CD14-positive monocyte (primary cell): ENCODE results near the gene KLHL7. TPM values are rescaled to one million over a fixed set of nuclear protein-coding genes. Genes with fewer than 3 reads are reported as not detected.
A peak's percentile ranks its signal among the peaks of the same experiment; 100 is the strongest.
"Not testable (repeated sequence)": the region's sequence is repeated elsewhere in the genome, so short reads cannot be mapped to it uniquely, and the experiment has no call there.

Source experiments
- DNase-seq, 3 donors: peaks; one replicate each; pipeline ENCODE4 v3.0.0-alpha.2; 2011 to 2022
- H2AFZ ChIP-seq: 2 replicates; pipeline ENCODE4 v1.6.0; 2012; ENCODE audit warnings: mild to moderate bottlenecking, low read depth, low read length, inconsistent platforms; ENCODE audit not compliant: insufficient read depth, poor library complexity, severe bottlenecking
- H3K27ac ChIP-seq, 2 donors: 1 replicate in 1 of 2; 2 replicates in 1 of 2; pipeline ENCODE4 v1.5.1; 2012 to 2013; ENCODE audit warnings: low read length in 2 of 2, control low read depth in 1 of 2, inconsistent platforms in 1 of 2, low read depth in 1 of 2, mild to moderate bottlenecking in 1 of 2
- H3K27me3 ChIP-seq, 2 donors: one replicate each; pipeline versions ENCODE4 v1.6.0 to v1.6.1; 2011 to 2013; ENCODE audit warnings: low read length in 2 of 2; ENCODE audit not compliant: control insufficient read depth in 2 of 2, insufficient read depth in 2 of 2
- H3K36me3 ChIP-seq, 2 donors: replicated peaks in 1 of 2; 1 replicate in 1 of 2; 2 replicates in 1 of 2; pipeline versions ENCODE4 v1.5.1 to v1.6.1; 2012 to 2013; ENCODE audit warnings: low read length in 2 of 2, control low read depth in 1 of 2, inconsistent platforms in 1 of 2, mild to moderate bottlenecking in 1 of 2; ENCODE audit not compliant: insufficient read depth in 2 of 2, control insufficient read depth in 1 of 2
- H3K4me1 ChIP-seq, 2 donors: 1 replicate in 1 of 2; 2 replicates in 1 of 2; pipeline versions ENCODE4 v1.5.1 to v1.6.1; 2012 to 2013; ENCODE audit warnings: low read length in 2 of 2, control low read depth in 1 of 2, inconsistent platforms in 1 of 2, mild to moderate bottlenecking in 1 of 2, moderate library complexity in 1 of 2; ENCODE audit not compliant: insufficient read depth in 2 of 2, control insufficient read depth in 1 of 2
- H3K4me2 ChIP-seq: replicated peaks from 2 replicates; pipeline ENCODE3; 2012; ENCODE audit warnings: low read length, moderate library complexity, mild to moderate bottlenecking; ENCODE audit not compliant: poor library complexity, severe bottlenecking; ENCODE audit errors: extremely low read depth
- H3K4me3 ChIP-seq, 3 experiments: fragments of 200-600 bp in 1 of 3; sonication (generic) in 1 of 3; replicated peaks in 1 of 3; 1 replicate in 2 of 3; 2 replicates in 1 of 3; pipeline ENCODE4 v1.5.1; 2011 to 2013; ENCODE audit warnings: low read length in 3 of 3, mild to moderate bottlenecking in 3 of 3, control low read depth in 2 of 3, low read depth in 2 of 3, inconsistent platforms in 1 of 3, moderate library complexity in 1 of 3
- H3K79me2 ChIP-seq: 2 replicates; pipeline ENCODE4 v1.6.0; 2012; ENCODE audit warnings: mild to moderate bottlenecking, control low read depth, inconsistent platforms, low read length, moderate library complexity; ENCODE audit not compliant: insufficient read depth
- H3K9ac ChIP-seq: 2 replicates; pipeline ENCODE4 v1.6.0; 2017; ENCODE audit warnings: low read length, mild to moderate bottlenecking; ENCODE audit not compliant: insufficient read depth, poor library complexity, severe bottlenecking
- H3K9me3 ChIP-seq, 2 donors: replicated peaks in 1 of 2; 1 replicate in 1 of 2; 2 replicates in 1 of 2; pipeline versions ENCODE4 v1.5.1 to v1.6.1; 2012 to 2013; ENCODE audit warnings: low read length in 2 of 2, control low read depth in 1 of 2; ENCODE audit not compliant: control insufficient read depth in 1 of 2, insufficient read depth in 1 of 2
- H4K20me1 ChIP-seq: 2 replicates; pipeline ENCODE4 v1.6.0; 2012; ENCODE audit warnings: mild to moderate bottlenecking, low read length, control low read depth, moderate library complexity; ENCODE audit not compliant: insufficient read depth
- H3K27ac Mint-ChIP-seq, 7 donors: one replicate each; pipeline ENCODE4 v1.8.0; 2020; ENCODE audit warnings: mild to moderate bottlenecking in 7 of 7, mixed read lengths in 7 of 7, moderate library complexity in 6 of 7, inconsistent platforms in 2 of 7
- H3K27me3 Mint-ChIP-seq, 3 donors: one replicate each; pipeline ENCODE4 v1.8.0; 2021 to 2022; ENCODE audit warnings: low read depth in 3 of 3, mild to moderate bottlenecking in 3 of 3, mixed read lengths in 3 of 3, moderate library complexity in 3 of 3, inconsistent platforms in 1 of 3
- H3K36me3 Mint-ChIP-seq, 2 donors: one replicate each; pipeline ENCODE4 v1.8.0; 2020; ENCODE audit warnings: mixed read lengths in 2 of 2, inconsistent platforms in 1 of 2, mild to moderate bottlenecking in 1 of 2
- H3K4me1 Mint-ChIP-seq: one replicate; pipeline ENCODE4 v1.8.0; 2020; ENCODE audit warnings: mild to moderate bottlenecking, mixed read lengths
- H3K4me3 Mint-ChIP-seq, 2 donors: one replicate each; pipeline ENCODE4 v1.8.0; 2020; ENCODE audit warnings: mild to moderate bottlenecking in 2 of 2, mixed read lengths in 2 of 2, moderate library complexity in 1 of 2
- H3K9me3 Mint-ChIP-seq, 7 donors: one replicate each; pipeline ENCODE4 v1.8.0; 2020 to 2022; ENCODE audit warnings: mixed read lengths in 7 of 7, mild to moderate bottlenecking in 6 of 7, moderate library complexity in 6 of 7, inconsistent platforms in 2 of 7
- WGBS: methylation state at CpG from one replicate; pipeline ENCODE4 v1.1.5; 2013; ENCODE audit warnings: missing lambda C conversion rate; ENCODE audit not compliant: insufficient coverage; 5-methylcytosine and 5-hydroxymethylcytosine counted together
- intact Hi-C, 2 donors: fragments of 100-400 bp; cut with micrococcal nuclease; formaldehyde crosslinking; loops; one replicate each; pipeline versions ENCODE4 v1.15.0 to v1.15.1; 2023
- polyA plus RNA-seq, 3 donors: library from polyadenylated mRNA; depleted of rRNA in 1 of 3; unstranded in 2 of 3; stranded (reverse) in 1 of 3; fragments of 300-500 nt in 2 of 3; fragments of >200 nt in 1 of 3; fragmentation: Illumina TruSeq in 2 of 3; gene quantifications; 1 replicate in 2 of 3; 2 replicates in 1 of 3; pipeline ENCODE4 v1.2.3, GENCODE V29; 2012 to 2021
- TF ChIP-seq, protein P1 (sequence below): fragments of 200-600 bp; IDR thresholded peaks from one replicate; pipeline ENCODE4 v1.8.0; 2022; ENCODE audit warnings: antibody characterized with exemption, mild to moderate bottlenecking

KLHL7 gene
- polyA plus RNA-seq, 3 donors, result 15.5 to 21.0 (median 17.4) TPM

DNA sequence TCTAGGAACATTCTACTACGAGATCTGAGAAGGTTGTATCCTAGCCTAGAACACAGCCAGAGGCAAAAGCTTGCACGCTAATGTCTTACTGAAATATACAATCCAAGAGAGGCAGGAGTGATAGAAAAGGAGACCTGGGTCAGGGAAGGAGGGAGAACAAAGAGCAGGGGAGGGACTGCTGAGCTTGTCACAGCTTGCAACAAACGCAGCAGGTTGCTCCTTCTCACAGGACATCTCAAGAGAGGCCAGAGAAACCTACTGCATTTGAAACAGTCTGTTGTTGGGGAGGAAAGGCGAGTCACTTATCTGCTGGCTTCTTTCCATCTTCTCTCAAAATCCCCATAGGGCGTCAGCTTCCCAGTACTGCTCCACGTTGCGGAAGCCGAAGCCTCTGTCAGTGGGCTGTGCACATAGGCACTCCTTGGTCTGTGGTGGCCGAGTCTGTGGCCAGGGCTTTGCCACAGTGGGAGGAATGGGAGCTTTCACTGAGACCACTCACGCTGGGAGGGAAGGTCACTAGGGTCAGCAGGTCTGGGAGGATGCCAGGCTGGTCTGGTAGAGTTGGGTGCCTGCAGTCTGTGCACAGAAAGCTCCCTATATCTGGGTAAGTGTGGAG, 115.2 kb downstream of the KLHL7 start:
- Mint-ChIP-seq H3K4me3 (peak overlapping the region in 1 of 2 donors; percentile 32), H3K4me1 (peaks cover 12% of the 10 kb centered on the region)

GRCh38 chr7:23222439-23223030, 117.0 kb downstream of the KLHL7 start:
- no peaks in the 10 kb centered on the region for H3K9me3 Mint-ChIP-seq
- H2AFZ ChIP-seq, result no peak overlapping the region
- H3K4me3 ChIP-seq, result no peak overlapping the region
- DNase-seq, result no peak
- no peak overlapping the region for H3K9ac ChIP-seq
- H3K4me2 ChIP-seq, result no peak overlapping the region
- 58% methylated on average over 4 of the region's 5 CpGs for WGBS
- TF ChIP-seq, protein P1, sequence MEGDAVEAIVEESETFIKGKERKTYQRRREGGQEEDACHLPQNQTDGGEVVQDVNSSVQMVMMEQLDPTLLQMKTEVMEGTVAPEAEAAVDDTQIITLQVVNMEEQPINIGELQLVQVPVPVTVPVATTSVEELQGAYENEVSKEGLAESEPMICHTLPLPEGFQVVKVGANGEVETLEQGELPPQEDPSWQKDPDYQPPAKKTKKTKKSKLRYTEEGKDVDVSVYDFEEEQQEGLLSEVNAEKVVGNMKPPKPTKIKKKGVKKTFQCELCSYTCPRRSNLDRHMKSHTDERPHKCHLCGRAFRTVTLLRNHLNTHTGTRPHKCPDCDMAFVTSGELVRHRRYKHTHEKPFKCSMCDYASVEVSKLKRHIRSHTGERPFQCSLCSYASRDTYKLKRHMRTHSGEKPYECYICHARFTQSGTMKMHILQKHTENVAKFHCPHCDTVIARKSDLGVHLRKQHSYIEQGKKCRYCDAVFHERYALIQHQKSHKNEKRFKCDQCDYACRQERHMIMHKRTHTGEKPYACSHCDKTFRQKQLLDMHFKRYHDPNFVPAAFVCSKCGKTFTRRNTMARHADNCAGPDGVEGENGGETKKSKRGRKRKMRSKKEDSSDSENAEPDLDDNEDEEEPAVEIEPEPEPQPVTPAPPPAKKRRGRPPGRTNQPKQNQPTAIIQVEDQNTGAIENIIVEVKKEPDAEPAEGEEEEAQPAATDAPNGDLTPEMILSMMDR, result no peak
- intact Hi-C loops, result no loop called here
- H3K4me3 Mint-ChIP-seq, result no peak overlapping the region
- H3K9me3 ChIP-seq, result no peaks in the 10 kb centered on the region
- H4K20me1 ChIP-seq, result no peaks in the 10 kb centered on the region
- no peak overlapping the region for H3K27ac Mint-ChIP-seq
- no peaks in the 10 kb centered on the region for H3K36me3 Mint-ChIP-seq
- H3K4me1 Mint-ChIP-seq, result no peaks in the 10 kb centered on the region
- peaks cover 2 to 8% (median 6%) of the 10 kb centered on the region in 3 donors for H3K27me3 Mint-ChIP-seq
- H3K36me3 ChIP-seq, result no peaks in the 10 kb centered on the region
- no peak overlapping the region for H3K27ac ChIP-seq
- H3K4me1 ChIP-seq, result no peaks in the 10 kb centered on the region
- no peaks in the 10 kb centered on the region for H3K79me2 ChIP-seq
- H3K27me3 ChIP-seq, result no peaks in the 10 kb centered on the region

More for the DNA sequence above, 115.2 kb downstream of the KLHL7 start:
- Histone ChIP-seq H3K4me2 (no peak overlapping the region), H3K4me3 (no peak overlapping the region), H3K4me1 (peaks cover 11% of the 10 kb centered on the region in 2 donors), H3K79me2 (no peaks in the 10 kb centered on the region), H3K27me3 (no peaks in the 10 kb centered on the region), H3K36me3 (no peaks in the 10 kb centered on the region), H3K9ac (no peak overlapping the region), H3K27ac (no peak overlapping the region), H4K20me1 (no peaks in the 10 kb centered on the region), H2AFZ (no peak overlapping the region), H3K9me3 (no peaks in the 10 kb centered on the region)
- intact Hi-C loops, result no loop called here
- Mint-ChIP-seq H3K36me3 (no peaks in the 10 kb centered on the region), H3K27ac (no peak overlapping the region), H3K27me3 (peaks cover 2 to 8% (median 6%) of the 10 kb centered on the region in 3 donors), H3K9me3 (no peaks in the 10 kb centered on the region)
- TF ChIP-seq, protein P1, result no peak
- WGBS, result 87% methylated on average over 6 of the region's 10 CpGs
- no peak for DNase-seq

DNA sequence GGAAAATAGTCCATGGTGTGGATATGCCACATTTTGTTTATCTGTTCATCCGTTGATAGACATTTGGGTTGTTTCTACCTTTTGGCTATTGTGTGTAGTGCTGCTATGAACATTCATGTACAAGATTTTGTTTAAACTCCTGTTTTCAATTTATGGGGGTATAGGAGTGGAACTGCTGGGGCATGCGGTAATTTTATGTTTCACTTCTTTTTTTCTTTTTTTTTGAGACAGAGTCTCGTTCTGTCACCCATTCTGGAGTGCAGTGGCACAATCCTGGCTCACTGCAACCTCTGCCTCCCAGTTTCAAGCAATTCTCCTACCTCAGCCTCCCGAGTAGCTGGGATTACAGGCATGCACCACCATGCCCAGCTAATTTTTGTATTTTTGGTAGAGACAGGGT, 118.8 kb downstream of the KLHL7 start:
- H3K27ac Mint-ChIP-seq, result peak overlapping the region in 2 of 7 donors; percentile 38 to 50
- H3K27me3 Mint-ChIP-seq, H3K36me3 Mint-ChIP-seq, H3K79me2 ChIP-seq, DNase-seq, H3K9me3 ChIP-seq, H3K4me3 ChIP-seq, intact Hi-C loops, H3K4me2 ChIP-seq, H3K27ac ChIP-seq, H3K4me1 ChIP-seq, H3K4me3 Mint-ChIP-seq, H2AFZ ChIP-seq, H3K4me1 Mint-ChIP-seq, H4K20me1 ChIP-seq, H3K36me3 ChIP-seq, H3K27me3 ChIP-seq, H3K9me3 Mint-ChIP-seq, H3K9ac ChIP-seq: not testable (repeated sequence)
- whole genome bisulfite sequencing, result no CpG with 5 or more reads among the region's 4 CpGs
